PC-3 (cell line): Measurements from ENCODE around the gene ROR1.

Experiments
- EZH2 ChIP-seq: fragments of 300-600 bp; sonication (generic); IDR thresholded peaks from one replicate; pipeline ENCODE4 v1.6.1; 2017; ENCODE audit warnings: antibody characterized with exemption, mild to moderate bottlenecking, low read length; ENCODE audit not compliant: unreplicated experiment
- TF ChIP-seq, protein P1 (sequence below): fragments of 300-600 bp; sonication (generic); conservative IDR thresholded peaks from 2 replicates; pipeline ENCODE4 v1.5.1; 2017; ENCODE audit warnings: antibody characterized with exemption, low read depth, mild to moderate bottlenecking, low read length

DNA sequence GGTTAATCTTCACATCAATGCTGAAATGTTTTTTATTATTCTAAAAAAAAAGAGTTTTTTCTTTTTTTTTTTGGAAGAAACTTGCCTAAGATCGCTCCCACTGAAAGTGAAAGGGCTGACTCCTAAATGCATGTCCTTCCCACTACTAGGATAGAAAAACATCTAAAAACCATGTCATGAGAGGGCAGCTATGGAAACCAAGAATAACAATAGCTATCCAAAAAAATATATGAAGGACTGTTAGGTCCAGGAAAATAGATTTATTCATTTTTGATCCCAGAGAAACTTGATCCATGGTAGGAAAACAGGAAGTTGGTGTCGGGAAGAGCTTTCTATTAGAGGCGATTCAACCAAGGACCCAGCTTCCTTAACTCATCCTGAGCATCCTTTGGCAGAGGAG lies 23.1 kb upstream of the ROR1 start:
- TF ChIP-seq, protein P1, sequence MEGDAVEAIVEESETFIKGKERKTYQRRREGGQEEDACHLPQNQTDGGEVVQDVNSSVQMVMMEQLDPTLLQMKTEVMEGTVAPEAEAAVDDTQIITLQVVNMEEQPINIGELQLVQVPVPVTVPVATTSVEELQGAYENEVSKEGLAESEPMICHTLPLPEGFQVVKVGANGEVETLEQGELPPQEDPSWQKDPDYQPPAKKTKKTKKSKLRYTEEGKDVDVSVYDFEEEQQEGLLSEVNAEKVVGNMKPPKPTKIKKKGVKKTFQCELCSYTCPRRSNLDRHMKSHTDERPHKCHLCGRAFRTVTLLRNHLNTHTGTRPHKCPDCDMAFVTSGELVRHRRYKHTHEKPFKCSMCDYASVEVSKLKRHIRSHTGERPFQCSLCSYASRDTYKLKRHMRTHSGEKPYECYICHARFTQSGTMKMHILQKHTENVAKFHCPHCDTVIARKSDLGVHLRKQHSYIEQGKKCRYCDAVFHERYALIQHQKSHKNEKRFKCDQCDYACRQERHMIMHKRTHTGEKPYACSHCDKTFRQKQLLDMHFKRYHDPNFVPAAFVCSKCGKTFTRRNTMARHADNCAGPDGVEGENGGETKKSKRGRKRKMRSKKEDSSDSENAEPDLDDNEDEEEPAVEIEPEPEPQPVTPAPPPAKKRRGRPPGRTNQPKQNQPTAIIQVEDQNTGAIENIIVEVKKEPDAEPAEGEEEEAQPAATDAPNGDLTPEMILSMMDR = no peak
- TF ChIP-seq EZH2 = no peak
